ENCODE measurements around the gene C4orf50.

C4orf50 gene

DNA sequence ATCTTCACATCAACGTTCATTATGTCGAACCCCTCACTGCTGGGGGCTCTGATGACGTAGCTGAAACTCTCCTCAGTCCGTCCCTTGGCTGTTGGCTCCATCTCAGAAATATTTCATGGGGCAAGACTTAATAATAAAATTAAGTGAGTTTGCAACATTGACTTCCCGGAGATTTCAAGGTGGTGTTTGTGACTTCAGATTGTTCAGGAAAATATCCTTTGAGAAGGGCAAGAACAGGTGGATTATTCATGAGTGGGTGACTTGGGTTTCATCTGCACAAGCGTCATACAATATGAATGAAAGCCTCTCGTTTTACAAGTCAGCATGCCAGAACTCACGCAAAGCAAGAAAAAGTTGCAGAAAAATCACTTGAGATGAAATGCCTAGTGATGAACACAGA is at the start of gene C4orf50:
Gene C4orf50 (minus strand): TSS at position 101 of the 400 bp plus-strand sequence.
- DNase-seq = no peak

DNA sequence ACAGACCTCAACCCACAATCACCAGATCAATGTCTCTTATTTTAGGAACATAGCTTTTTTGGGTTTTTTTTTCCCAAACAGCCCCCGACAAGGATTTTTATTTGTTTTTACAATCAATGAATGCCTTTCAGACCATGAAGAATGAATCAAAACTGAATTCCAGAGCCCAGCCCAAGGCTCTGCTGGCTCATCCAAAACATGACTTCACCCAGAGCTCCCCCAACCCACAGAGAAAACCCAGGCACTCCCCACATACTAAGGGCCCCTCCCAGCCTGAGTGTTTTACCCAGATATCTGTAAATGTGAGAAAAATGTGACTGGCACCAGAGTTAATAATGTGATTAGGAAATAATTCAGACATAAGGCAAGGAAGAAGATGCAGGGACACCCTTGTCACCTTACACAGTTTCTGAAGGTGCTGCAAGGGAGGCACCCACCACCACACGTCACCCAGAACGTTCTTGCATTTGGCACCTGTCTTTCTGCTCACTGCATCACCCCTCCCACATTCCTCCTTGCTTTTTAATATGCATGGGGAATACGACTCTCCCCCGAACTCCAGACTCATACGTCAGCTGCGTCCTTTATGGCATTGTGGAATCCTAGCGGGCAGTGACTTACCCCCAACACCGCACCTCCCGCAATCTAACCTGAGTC is 47.8 kb upstream of the C4orf50 start:
- no peak for DNase-seq

DNA sequence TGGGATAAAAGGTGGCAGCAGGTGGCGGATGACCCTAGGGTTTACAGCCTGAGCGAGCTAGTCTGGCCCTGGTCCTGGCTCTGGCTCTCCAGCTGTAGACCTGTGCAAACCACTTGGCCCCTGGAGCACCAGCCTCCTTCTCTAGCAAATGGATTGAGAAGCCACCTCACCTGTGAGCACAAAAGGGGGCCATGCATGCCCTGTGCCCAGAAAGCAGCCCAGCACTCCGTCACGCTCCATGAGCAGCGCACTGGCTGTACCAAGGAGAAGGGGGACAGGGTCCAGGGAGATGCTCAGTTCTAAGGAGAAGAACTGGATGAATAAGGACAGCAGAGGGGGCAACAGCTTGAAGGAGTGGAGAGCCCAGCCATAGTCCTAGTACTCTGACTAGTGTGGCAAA is 46.9 kb upstream of the C4orf50 start:
- DNase-seq = no peak

DNA sequence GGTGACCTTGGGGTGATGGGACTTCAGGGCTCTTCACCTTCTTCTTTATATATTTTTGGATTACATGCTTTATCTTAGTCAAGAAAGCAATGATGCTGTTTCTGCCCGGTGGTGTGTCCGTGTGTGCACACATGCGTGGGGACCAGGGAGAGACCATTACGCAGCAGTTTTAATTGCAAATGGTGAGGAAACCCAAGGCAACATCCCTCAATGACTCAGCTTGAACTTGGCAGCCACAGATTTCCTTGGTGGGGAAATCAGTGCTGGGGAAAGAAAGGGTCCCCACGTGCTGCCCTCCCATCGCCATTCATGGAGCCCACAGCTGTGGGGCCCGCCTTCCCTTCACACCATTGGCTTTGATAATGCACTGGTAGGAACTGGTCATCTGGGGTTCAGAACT is 46.2 kb upstream of the C4orf50 start:
- no peak for DNase-seq

DNA sequence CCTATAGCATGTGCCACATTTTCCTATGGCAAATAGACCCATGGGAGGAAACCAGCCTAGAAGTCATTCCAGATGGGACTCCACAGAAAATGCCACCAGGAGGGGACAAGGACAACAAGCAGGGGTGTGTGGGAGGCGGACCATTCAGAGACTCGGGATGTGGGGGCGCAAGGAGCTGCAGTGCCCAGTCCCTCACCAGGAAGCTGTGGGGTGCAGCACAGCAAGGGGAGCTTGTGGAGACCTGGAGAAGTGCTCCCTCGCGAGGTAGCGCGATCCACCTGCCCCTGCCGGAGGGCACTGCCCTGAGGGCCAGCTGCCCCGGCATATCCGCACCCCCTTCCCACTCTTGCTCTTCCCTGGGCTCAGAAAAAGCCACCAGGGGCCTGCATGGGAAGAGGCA is 45.5 kb upstream of the C4orf50 start:
- DNase-seq = no peak

DNA sequence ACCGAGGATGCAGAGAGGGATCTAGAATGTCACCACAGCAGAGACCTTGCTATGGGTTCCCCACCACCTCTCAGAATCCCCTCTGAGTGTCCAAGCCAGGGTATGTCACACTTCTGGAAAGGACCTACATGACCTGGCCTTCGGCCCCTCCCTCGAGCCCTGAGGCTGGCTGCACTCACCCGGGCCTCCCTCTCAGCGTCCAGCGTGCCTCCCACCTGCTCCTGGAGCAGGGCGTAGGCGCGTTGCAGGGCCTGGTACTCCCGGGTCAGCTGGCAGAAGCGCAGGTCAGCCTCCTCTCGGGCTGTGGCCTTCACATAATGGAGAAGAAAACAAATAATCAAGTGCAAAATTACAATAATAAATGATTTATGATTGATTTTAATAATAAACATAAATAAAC is 43.9 kb upstream of the C4orf50 start:
- no peak for DNase-seq

DNA sequence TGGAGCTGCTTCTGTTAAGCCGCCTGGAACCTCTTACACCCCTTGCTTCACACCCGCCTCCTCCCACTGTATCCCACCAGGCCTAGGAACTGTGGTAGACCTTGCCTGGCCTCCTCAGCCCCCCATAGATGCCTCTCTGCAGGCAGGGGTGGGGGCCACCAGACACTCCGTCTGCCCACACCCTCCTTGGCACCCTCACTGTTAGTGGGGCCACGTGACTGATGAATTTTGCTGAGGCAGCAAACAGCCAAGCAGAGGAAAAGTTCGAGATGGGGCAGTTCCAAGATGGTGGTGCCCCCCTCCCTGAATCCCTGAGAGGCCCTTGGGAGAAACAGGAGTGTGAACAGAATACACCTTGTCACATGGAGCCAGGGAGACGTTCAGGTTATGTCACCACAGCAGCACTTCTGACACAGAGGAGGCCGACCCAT is 41.2 kb upstream of the C4orf50 start:
- DNase-seq = no peak

DNA sequence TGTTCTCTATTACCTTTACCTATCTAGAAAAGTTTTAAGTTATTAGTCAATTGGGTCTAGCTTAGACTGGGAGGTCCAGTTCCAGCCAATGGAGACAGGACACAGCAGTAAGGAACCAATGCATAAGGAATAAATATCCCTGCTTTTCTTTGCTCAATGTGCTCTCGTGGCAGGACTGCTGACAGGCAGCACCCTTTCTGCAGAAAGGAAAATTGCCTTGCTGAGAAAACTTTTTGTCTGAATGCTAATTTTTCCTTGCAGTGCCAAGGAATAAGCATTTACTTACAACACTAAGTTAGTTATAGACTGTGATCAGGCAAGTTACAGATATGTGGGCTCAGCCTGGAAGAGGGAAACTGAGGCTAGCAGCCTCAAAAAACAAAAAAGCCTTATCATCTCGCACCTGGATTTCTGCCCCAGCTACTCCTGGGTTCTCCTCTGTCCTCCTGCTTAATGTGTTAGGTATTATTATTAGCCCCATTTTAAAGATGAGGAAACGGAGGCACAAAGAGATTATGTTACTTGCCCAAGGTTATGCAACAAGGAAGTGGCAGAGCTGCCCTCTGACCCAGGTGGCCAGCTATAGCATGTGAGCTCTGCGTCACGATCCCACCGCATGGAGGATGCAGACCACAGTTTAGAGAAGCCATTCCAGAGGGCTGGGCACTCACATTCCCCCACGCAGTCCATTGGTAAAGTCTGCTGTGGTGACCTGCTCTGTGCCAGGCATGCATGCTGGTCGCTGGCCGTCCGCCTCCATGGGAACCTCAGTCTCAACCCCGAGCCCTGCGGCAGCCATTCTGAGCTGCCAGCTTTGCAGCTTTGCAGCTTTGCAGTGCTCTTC is 40.5 kb upstream of the C4orf50 start:
- no peak for DNase-seq

DNA sequence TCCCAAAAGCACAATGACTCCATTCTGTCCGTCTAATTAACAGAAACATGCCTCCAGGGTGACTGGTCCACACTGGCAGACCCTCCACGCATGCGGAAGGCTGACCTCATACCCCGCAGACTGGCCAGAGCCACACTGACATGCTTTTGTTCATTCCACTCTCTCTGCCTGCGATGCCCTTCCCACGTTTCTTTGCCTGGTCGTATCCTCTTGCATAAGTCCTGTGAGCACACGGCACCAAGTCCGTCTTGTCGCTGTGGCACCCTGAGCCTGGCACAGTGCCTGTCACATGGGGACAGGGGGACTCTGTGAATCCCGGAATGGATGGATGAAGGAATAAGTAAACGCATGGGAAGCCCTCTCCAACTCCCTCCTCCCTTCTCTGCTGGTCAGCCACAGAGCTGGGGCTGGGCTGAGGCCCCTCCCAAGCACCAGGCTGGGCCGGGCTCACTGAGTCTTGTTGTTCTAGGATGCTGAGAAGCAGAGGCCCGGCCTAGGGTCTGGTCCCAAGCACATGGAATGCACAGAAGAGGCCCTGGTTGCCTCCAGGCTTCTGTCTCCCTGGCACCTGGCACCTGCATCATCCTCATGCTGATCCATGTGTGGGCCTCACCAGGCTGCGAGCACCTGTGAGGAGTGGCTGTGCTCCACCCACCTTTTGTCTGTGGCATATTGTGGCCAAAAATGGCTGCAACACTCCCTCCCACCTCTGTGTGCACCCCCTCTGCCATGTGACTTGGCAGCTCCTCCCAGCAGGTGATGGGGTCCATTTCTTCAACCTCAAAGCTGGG is 38.9 kb upstream of the C4orf50 start:
- no peak for DNase-seq

DNA sequence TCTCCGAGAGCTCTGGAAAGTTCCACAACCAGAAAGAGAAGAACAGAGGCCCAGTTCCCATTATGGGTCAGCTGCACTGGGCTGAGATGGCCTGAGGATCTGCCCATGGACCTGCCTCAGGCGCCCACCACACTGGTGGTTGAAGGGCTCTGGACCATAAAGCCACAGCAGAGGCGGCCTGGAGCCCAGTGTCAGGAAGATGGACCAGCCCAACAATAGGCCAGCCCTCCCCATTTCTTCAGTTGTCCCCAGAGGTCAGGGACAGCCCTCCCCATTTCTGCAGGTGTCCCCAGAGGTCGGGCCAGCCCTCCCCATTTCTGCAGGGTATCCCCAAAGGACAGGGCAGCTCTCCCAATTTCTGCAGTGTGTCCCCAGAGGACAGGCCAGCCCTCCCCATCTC is 37.2 kb upstream of the C4orf50 start:
- DNase-seq = no peak

DNA sequence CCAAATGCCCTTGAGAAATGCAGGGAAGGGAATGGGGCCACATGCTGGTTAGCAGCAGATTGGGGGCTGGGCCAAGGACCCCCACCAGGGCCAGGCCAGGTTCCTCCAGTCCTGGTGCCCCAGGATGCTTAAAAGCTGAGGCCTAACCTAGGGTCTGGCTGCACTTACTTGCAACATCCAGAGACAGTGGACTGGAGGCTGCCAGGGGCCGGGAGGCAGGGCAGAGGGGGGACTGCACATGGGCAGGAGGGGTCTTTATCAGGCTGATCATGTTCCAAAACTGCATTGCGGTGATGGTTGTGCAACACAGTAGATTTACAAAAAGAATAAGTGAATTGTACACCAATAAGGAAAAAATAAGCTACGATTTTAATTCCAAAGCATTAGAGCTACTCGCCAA is 36.8 kb upstream of the C4orf50 start:
- DNase-seq = no peak

DNA sequence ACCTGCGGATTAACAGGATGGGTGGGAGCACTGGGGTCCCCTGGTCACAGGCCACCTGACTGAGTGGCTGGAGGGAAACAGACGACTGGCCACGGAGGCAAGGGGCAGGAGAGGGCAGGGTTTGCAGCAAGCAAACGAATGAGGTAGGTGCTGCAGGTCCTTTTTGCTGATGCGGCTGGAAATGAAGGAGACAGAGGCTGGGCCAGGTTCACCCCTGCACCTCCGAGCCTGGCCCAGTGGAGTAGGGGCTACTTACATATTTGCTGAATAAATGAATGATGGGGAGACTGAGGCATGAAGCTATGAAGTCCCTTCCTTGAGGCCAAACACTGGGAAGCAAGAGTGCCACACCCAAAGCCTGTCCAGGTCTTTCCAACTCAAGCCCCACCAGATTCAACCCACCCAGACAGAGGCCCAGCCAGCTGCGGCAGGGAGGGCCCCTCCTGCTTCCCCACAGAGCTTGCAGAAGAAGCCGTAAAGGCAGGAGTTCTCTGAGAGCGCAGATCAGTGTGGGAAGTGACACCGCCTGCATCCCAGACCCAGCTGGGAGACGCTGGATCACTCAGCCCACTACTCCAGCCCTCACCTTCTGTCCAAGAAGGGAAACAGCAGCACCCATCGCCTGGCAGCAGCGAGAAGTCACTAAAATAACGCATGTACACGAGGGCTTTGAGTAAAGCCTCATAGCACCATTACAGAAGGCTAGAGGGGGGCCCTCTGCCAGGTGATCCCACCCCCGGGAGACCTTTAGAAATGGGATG is 36.1 kb upstream of the C4orf50 start:
- DNase-seq = no peak

DNA sequence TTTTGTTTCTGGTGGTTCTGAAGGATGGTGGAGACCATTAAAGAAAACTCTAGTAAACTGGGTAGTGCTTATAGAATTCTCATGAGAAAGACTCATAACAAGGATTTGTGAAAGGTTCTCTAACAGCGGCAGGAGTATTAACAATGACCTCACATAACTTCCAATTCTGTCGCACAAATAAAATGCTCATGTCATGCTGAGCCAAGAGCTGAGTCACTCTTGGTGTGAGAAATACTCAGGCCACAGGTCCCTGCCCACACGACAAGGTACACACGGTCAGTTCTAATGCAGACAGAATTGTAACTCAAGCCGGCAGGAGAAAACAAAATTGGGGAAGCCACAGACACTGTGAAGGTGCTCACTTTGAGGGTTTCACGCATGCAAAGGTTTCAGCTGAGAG is 34.4 kb upstream of the C4orf50 start:
- no peak for DNase-seq

DNA sequence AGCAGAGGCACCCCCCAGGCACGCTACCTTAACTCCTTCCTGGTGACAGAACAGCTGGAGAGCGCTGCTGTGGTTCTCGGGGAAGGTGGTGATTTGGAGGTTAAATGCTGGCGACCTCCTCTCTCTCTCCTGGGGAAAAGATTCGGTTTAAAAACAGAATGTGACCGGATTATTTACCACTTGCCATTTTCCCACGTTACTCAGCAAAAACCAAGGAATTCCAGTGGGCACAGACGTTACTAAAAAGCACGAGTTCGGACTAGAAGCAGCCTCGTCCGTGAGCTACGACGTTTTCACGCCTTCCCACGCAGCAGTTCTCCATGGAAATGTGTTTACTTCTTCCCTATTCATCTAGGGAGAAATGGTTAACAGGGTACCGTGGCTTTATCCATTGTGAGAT is 32.3 kb upstream of the C4orf50 start:
- no peak for DNase-seq

DNA sequence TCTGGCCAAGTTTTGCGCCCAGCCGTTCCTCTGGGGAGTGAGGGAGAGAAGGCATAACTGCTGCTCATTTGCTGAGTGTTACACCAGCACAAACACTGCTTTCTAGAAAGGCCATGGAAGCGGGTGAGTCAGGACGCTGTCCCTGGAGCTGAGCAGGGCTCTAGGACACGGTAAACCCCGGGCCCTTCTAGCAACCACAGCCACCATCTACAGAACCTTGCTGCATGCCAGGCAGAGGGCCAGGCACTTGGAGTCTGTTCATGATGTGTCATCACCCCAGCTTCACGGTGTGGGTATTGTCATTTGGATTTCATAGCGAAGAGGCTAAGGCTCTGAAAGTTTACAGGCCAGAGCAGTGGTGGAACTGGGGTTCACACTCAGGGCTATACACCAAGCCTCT is 31.8 kb upstream of the C4orf50 start:
- DNase-seq = no peak

DNA sequence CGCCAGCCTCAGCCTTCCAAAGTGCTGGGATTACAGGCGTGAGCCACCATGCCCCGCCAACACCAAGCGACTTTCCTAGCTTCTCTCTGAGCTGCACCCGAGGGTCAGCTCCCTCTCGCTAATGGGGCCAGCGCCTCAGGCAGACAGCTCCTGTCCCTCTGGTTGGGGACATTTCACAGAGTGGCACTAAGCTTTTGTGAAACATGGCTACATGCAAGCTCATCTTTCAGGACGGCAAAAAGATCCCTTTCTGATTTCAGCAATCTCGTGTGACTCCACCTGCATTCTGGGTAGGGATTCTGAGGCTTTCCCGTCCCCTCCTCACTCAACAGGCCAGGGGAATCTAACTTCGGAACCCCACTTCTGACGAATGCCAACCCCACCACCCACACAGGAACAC is 31.0 kb upstream of the C4orf50 start:
- DNase-seq = no peak

DNA sequence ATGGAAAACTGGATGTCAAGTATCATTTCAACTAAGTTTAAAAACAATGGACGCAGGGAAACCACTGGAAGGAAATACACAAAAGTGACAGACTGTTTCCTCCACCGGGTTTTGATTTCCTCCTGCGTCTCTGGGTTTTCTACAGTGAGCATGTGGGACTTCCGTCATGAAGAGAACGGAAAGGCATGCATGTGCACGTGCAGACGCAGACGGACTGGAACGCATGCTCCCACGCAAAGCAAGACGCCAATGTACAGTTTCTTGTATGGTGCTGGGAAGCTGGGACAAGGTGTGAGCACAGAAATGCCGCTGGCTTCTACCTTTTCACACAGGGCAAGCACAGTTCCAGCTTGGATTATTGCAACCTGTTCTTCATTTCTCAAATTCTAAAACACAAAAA is 30.3 kb upstream of the C4orf50 start:
- DNase-seq = no peak

DNA sequence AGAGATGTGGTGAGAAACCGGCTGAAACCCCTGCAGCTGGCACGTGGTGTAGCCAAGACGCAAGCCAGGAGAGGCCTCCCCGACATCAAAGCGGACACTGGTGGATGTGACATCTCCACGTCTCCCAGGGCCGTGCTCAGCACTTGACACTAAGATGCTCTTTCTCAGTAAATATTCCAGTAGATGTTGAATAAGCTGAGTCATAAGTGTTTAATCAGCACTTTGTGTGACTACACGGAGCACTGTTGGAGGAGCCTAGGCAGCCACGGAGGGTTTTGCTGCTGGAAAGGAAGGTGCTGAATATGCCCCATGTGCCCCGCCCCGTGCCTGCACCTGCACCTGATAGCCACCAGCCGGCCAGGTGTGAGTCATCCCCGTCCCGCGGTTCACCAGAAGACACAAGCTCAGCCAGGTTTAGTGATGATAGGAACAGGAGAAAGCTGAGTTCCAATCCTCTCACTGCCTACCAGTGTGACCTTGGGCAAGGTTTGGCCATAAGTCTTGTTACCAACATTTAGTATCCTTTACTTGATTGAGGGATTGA is 29.0 kb upstream of the C4orf50 start:
- no peak for DNase-seq

DNA sequence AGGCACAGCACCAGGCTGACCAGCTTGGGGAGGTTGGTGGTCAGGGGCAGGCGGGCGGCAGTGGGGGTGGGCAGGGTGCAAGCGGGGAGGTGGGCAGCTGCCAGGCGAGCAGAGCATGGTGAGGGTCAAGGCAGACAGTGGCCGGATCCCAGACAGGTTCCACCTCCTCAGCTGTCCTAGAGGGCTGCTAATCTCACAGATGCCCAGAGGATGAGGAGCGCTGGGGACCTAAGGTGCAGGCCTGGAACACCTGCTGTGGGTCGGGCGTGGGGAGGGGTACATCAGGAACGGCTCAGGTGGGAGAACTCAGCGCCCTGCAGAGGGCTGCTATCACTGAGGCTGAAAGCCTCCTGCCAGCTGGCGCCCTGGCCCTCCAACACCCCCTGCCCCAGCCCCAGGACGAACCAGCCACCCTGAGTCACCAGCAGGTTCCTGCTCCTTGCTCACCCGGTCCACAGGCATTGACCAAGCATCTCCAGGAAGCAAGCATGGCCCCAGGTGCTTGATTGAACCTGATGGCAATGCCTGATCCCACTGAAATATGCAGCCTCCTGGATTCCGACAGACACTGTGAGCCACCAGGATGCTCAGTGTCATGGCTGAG is 28.4 kb upstream of the C4orf50 start:
- DNase-seq = no peak

DNA sequence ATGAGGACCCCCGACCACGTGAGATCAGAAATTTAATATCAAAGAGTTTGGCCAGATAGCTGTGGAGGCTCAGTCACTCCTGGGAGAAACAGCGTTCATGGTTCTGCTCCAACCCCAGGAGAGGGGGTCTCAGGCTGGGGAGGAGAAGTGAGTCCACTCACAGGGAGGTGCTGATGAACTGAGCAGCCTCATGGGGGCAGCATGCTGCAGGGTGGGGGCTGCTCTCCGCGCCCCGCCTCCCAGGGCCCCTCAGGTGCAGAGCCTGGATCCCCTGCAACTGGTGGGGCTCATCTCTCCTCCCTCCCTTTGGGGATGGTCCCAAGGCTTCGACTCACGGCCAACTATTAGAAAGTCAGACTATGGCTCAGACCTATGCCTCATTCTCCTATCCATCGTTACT is 26.6 kb upstream of the C4orf50 start:
- DNase-seq = no peak

DNA sequence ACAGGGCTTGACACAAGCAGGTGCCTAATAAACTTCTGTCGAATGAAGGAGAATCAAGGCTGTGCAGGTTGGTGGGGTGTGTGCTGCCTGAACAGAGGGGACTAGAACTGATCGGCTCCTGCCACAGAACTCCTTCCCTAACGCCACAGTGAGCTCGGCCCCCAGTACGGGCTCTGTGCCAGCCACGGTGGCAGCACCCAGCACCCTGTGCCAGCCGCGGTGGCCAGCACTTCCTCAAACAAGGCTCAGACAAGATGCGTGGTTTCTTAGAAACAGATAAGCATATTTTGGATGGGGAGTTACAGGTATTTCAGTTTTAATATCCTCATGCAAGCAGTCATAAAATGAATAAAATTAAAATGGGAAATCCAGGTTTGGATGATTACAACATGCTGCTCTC is 26.0 kb upstream of the C4orf50 start:
- DNase-seq = no peak

DNA sequence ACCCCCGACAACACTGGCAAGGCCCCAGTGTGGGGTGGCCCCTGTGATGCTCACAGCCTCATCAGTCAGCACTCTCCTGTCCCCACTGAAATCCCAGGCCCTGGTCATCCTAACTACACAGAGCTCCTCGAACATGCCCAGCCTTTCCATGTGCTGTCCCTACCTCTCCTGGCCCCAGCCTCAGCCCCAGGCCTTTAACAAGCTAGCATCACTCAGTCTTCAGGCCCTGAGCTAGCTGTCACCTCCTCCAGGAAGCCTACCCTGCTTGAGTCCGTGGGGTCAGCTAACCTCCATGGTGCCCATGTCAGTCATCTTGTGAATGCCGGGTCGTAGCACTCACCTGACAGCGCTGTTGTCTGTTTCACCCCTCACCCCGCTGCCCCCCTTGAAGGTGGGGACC is 25.6 kb upstream of the C4orf50 start:
- DNase-seq = no peak
